HG03571 (cell line): ENCODE data around the gene FAM76A.
"Not testable (repeated sequence)": the region's sequence is repeated elsewhere in the genome, so short reads cannot be mapped to it uniquely, and the experiment has no call there.

Source experiments
- ATAC-seq: cut with Tn5 transposase; IDR thresholded peaks from one replicate; pipeline ENCODE4 v1.9.1; 2021; ENCODE audit not compliant: unreplicated experiment

The FAM76A gene

GRCh38 chr1:27774654-27775053 is 48.9 kb downstream of the FAM76A start:
- ATAC-seq: no peak

GRCh38 chr1:27775336-27775735 is 49.6 kb downstream of the FAM76A start:
- ATAC-seq: not testable (repeated sequence)

GRCh38 chr1:27776276-27776675 is 50.5 kb downstream of the FAM76A start:
- not testable (repeated sequence) for ATAC-seq

DNA sequence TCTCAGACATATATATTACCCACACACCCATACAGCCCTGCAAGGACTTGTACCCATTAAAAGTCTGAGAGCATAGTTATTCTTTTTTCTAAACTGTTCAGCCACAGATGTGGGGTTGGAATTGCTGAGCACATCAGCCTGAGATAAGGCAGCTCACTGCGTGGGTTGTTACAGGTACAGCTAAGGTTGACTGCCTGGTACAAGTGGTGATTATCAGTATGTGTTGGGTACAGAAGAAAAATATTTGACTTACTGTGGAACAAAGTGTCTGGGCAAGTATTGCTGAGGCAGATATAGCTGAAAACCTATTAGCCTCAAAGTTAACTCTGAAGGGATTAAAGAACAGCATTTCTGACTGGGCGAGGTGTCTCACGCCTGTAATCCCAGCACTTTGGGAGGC is 52.3 kb downstream of the FAM76A start:
- no peak for ATAC-seq

DNA sequence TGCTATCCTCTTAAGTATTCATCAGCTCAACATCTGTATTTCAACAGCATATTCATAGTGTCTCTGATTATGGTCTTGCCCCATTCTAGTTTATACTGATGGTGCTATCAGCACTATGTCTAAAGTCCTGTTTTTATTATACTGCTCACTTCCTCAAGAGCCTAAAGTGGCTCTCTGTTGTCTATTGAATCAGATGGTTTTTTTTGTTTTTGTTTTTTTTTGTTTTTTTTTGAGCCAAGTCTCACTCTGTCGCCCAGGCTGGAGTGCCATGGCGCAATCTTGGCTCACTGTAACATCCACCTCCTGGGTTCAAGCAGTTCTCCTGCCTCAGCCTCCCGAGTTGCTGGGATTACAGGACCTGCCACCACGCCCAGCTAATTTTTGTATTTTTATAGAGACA is 53.4 kb downstream of the FAM76A start:
- ATAC-seq: no peak

DNA sequence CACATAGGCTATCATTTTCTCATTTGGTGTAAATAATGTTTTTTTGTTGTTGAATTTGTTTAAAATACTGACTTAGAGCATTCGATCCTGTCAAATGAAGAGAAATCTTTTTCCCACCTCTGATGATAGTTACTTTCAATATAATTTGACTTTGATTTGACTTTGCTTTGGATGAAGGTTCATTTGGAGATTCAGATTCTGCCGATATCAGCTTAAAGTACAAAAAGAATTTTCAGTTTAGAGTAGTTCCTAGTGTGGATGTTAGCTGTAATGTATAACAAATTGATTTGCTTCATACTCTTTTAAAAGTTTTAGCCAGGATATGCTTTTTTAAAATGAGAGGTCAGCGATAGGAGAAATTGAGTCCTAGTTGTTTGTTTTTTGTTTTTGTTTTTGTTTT is 57.2 kb downstream of the FAM76A start:
- no peak for ATAC-seq

DNA sequence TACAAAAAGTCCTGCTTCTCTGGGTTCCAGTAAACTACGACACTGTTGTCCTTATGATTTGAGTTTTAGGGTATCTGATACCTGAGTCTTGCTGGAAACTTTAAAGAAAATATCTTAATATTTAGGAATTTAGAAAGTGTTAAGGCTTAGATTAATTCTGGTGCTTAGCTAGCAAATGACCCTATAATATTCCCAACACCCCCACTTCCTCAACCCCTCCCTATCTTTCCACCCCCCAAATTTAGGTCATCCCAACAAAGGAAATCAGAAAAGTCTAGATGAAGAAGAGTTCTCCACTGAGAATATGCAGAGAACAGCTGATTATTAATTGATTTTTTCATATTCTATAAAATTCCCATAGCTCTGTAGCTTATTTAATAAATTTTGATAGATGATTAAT is 58.9 kb downstream of the FAM76A start:
- ATAC-seq: no peak

DNA sequence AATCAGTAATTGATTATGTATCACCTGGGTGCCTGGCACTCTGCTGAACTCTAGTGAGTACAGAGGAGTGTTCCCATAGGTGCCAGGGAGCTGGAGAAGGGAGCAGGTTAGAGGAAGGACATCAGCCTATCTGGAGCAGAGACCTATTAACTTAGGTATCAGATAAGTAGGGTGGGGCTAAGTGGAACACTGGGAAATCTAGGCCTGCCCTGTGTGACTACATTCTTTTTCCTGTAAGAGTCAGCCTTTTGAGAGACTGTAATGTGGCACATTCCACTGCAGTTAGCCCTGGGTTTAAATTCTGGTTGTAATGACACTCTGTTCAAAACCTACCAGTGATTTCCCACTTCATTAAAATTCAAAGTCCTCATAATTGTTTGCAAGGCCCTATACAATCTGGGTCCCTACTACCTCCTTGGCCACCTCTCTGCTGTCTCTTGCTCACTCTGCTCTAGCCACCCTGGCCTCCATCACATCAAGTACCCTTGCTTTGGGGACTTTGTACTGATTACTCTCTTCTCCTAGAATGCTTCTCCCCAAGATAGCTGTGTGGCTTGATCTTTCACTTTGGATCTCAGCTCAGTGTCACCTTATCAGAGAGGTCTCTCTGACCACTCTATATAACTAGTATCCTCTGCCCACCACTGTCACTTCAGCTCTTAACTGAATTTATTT is 60.2 kb downstream of the FAM76A start:
- ATAC-seq: no peak

GRCh38 chr1:27787895-27788294 is 62.1 kb downstream of the FAM76A start:
- no peak for ATAC-seq

GRCh38 chr1:27789540-27790041 is 63.8 kb downstream of the FAM76A start:
- ATAC-seq: no peak

DNA sequence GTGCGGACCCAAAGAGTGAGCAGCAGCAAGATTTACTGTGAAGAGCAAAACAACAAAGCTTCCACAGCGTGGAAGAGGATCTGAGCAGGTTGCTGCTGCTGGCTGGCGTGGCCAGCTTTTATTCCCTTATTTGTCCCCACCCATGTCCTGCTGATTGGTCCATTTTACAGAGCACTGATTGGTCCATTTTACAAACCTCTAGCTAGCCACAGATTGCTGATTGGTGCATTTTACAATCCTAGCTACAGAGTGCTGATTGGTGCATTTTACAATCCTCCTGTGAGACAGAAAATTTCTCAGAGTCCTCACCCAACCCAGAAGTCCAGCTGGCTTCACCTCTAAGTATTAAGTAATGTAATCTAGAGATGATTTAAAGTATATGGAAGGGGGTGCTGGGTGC is 64.5 kb downstream of the FAM76A start:
- not testable (repeated sequence) for ATAC-seq

DNA sequence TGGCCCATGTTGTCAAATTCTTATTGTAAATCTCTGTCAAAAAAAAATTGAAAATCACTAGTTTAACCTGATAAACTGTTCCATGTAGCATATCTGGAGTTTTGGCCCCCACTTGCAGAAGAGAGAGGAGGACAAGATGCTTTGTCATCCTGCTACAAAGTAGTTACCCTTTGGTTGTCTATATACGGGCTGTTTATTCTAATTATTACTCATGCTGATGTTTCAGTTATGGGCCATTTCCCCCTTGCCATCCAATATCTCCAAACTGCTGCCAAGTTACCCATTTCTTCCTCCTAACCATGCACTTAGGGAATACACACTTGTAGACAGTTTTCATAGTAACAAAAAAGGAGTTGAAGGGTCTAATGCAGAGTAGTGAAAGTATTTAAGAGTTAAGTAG is 69.8 kb downstream of the FAM76A start:
- no peak for ATAC-seq

GRCh38 chr1:27804791-27805190 is 79.0 kb downstream of the FAM76A start:
- ATAC-seq: no peak

GRCh38 chr1:27806758-27807157 is 81.0 kb downstream of the FAM76A start:
- ATAC-seq: no peak

- ATAC-seq: no peak
These were observed 81.6 kb downstream of the FAM76A start for GRCh38 chr1:27807385-27807784.

- not testable (repeated sequence) for ATAC-seq
These were observed 82.4 kb downstream of the FAM76A start for GRCh38 chr1:27808131-27808530.

- ATAC-seq: no peak
These were observed 84.1 kb downstream of the FAM76A start for GRCh38 chr1:27809883-27810282.

GRCh38 chr1:27811741-27812500 is 86.2 kb downstream of the FAM76A start:
- ATAC-seq: no peak
